Measurements from ENCODE around the gene IBSP.

- TF ChIP-seq POLR2AphosphoS5 (IDR thresholded peaks at IDR 0.05) (no peak), CTCF (IDR thresholded peaks at IDR 0.05) (no peak)
Measured at GRCh38 chr4:87832669-87833068, 33.3 kb downstream of the IBSP start, which contains the start of gene MEPE.

Data from sigmoid colon (tissue), 4 donors.